ENCODE measurements around the gene RHOBTB3.
"Not testable (repeated sequence)": the region's sequence is repeated elsewhere in the genome, so short reads cannot be mapped to it uniquely, and the experiment has no call there.

Gene RHOBTB3

DNA sequence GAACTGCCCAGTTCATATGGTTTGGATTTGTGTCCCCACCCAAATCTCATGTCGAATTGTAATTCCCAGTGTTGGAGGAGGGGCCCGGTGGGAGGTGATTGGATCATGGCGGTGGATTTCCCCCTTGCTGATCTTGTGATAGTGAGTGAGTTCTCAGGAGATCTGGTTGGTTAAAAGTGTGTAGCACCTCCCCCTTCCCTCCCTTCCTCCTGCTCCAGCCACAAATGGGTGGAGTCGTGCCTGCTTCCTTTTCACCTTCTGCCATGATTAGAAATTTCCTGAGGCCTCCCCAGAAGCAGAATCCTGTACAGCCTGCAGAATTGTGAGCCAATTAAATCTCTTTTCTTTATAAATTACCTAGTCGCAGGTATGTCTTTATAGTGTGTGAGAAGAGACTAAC, 24.9 kb upstream of the RHOBTB3 start:
- not testable (repeated sequence) for H3K9me3 ChIP-seq (ENCODE audit: control insufficient read depth in 1 of 2, low read length in 2 of 2); H3K27me3 ChIP-seq (ENCODE audit: low read depth, low read length); H3K4me1 ChIP-seq (ENCODE audit: control insufficient read depth in 1 of 2, insufficient read depth in 2 of 2, low read length in 2 of 2); H3K27ac ChIP-seq (ENCODE audit: low read length); H3K4me3 ChIP-seq (ENCODE audit: low read depth in 1 of 2, low read length in 2 of 2); H3K36me3 ChIP-seq (ENCODE audit: control insufficient read depth in 1 of 2, insufficient read depth in 2 of 2, low read length in 2 of 2)

- no peaks in the 10 kb centered on the region for H3K27me3 ChIP-seq (ENCODE audit: low read depth, low read length)
- H3K27ac ChIP-seq (ENCODE audit: low read length), result no peak overlapping the region
- H3K4me1 ChIP-seq (ENCODE audit: control insufficient read depth in 1 of 2, insufficient read depth in 2 of 2, low read length in 2 of 2), result no peaks in the 10 kb centered on the region
- H3K9me3 ChIP-seq (ENCODE audit: control insufficient read depth in 1 of 2, low read length in 2 of 2), result no peaks in the 10 kb centered on the region
- no peak overlapping the region for H3K4me3 ChIP-seq (ENCODE audit: low read depth in 1 of 2, low read length in 2 of 2)
- no peaks in the 10 kb centered on the region for H3K36me3 ChIP-seq (ENCODE audit: control insufficient read depth in 1 of 2, insufficient read depth in 2 of 2, low read length in 2 of 2)
Observed at GRCh38 chr5:95707055-95707454, 24.1 kb upstream of the RHOBTB3 start.

- not testable (repeated sequence) for H3K27me3 ChIP-seq (ENCODE audit: low read depth, low read length); H3K4me3 ChIP-seq (ENCODE audit: low read depth in 1 of 2, low read length in 2 of 2); H3K4me1 ChIP-seq (ENCODE audit: control insufficient read depth in 1 of 2, insufficient read depth in 2 of 2, low read length in 2 of 2); H3K36me3 ChIP-seq (ENCODE audit: control insufficient read depth in 1 of 2, insufficient read depth in 2 of 2, low read length in 2 of 2); H3K9me3 ChIP-seq (ENCODE audit: control insufficient read depth in 1 of 2, low read length in 2 of 2); H3K27ac ChIP-seq (ENCODE audit: low read length)
Observed at GRCh38 chr5:95707534-95708188, 23.5 kb upstream of the RHOBTB3 start.

DNA sequence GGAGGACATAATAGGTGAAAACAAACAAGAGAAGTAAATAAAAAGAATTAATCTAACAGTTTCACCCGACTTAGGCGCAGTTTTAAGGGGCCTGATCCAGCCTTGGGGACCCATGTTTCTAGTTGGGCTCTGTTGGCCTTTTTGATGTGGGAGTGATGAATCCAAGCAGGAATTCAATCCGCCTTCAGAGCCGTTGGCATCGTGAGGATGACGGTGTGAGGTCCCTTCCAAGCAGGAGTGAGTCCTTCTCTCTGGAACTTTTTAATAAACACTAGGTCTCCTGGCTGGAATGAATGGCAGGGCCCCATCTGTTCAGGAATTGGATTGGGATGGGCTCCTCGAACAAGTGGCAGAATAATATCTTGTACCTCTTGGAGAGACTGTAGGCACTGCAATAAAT, 22.3 kb upstream of the RHOBTB3 start:
- Histone ChIP-seq H3K9me3 (ENCODE audit: control insufficient read depth in 1 of 2, low read length in 2 of 2) (no peaks in the 10 kb centered on the region), H3K36me3 (ENCODE audit: control insufficient read depth in 1 of 2, insufficient read depth in 2 of 2, low read length in 2 of 2) (no peaks in the 10 kb centered on the region), H3K27me3 (ENCODE audit: low read depth, low read length) (no peaks in the 10 kb centered on the region), H3K27ac (ENCODE audit: low read length) (no peak overlapping the region), H3K4me3 (ENCODE audit: low read depth in 1 of 2, low read length in 2 of 2) (no peak overlapping the region), H3K4me1 (ENCODE audit: control insufficient read depth in 1 of 2, insufficient read depth in 2 of 2, low read length in 2 of 2) (no peaks in the 10 kb centered on the region)

DNA sequence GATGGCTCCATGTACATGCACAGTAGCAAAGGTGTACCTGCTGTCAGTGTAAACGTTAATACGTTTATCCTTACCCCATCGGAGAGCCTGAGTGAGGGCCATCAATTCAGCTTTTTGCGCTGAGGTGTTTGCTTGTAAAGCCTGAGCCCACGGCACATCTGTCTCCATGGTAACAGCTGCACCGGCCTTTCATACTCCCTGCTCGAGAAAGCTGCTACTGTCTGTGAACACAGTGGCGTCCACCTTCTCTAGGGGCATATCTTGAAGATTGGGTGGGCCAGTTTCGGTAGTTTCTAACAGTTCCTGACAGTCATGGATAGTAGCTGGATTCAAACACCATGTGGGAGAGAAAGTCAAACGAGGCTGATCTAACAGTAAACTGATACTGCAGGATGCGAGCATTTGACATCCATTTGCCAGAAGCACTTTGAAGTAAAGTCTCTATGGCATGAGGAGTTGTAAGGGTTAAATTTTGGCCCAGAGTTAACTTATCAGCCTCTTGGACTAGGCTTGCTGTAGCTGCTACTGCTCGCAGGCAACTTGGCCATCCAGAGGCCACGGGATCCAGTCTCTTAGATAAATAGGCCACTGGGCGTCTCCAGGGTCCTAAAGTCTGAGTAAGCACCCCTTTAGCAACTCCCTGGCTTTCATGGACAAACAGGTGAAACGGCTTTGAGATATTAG, 21.0 kb upstream of the RHOBTB3 start:
- Histone ChIP-seq H3K9me3 (ENCODE audit: control insufficient read depth in 1 of 2, low read length in 2 of 2) (no peaks in the 10 kb centered on the region), H3K4me1 (ENCODE audit: control insufficient read depth in 1 of 2, insufficient read depth in 2 of 2, low read length in 2 of 2) (no peaks in the 10 kb centered on the region), H3K4me3 (ENCODE audit: low read depth in 1 of 2, low read length in 2 of 2) (no peak overlapping the region), H3K27me3 (ENCODE audit: low read depth, low read length) (no peaks in the 10 kb centered on the region), H3K27ac (ENCODE audit: low read length) (no peak overlapping the region), H3K36me3 (ENCODE audit: control insufficient read depth in 1 of 2, insufficient read depth in 2 of 2, low read length in 2 of 2) (no peaks in the 10 kb centered on the region)

GRCh38 chr5:95710651-95711500, 20.3 kb upstream of the RHOBTB3 start:
- H3K9me3 ChIP-seq (ENCODE audit: control insufficient read depth in 1 of 2, low read length in 2 of 2); H3K27ac ChIP-seq (ENCODE audit: low read length): not testable (repeated sequence)

GRCh38 chr5:95711501-95712346, 19.4 kb upstream of the RHOBTB3 start:
- Histone ChIP-seq H3K9me3 (ENCODE audit: control insufficient read depth in 1 of 2, low read length in 2 of 2) (no peaks in the 10 kb centered on the region), H3K4me1 (ENCODE audit: control insufficient read depth in 1 of 2, insufficient read depth in 2 of 2, low read length in 2 of 2) (no peaks in the 10 kb centered on the region), H3K4me3 (ENCODE audit: low read depth in 1 of 2, low read length in 2 of 2) (no peak overlapping the region), H3K27ac (ENCODE audit: low read length) (no peak overlapping the region), H3K36me3 (ENCODE audit: control insufficient read depth in 1 of 2, insufficient read depth in 2 of 2, low read length in 2 of 2) (no peaks in the 10 kb centered on the region), H3K27me3 (ENCODE audit: low read depth, low read length) (no peaks in the 10 kb centered on the region)

More at GRCh38 chr5:95710651-95711500, 20.3 kb upstream of the RHOBTB3 start:
- H3K4me3 ChIP-seq (ENCODE audit: low read depth in 1 of 2, low read length in 2 of 2); H3K4me1 ChIP-seq (ENCODE audit: control insufficient read depth in 1 of 2, insufficient read depth in 2 of 2, low read length in 2 of 2); H3K27me3 ChIP-seq (ENCODE audit: low read depth, low read length); H3K36me3 ChIP-seq (ENCODE audit: control insufficient read depth in 1 of 2, insufficient read depth in 2 of 2, low read length in 2 of 2): not testable (repeated sequence)

- Histone ChIP-seq H3K36me3 (ENCODE audit: control insufficient read depth in 1 of 2, insufficient read depth in 2 of 2, low read length in 2 of 2) (no peaks in the 10 kb centered on the region), H3K27me3 (ENCODE audit: low read depth, low read length) (no peaks in the 10 kb centered on the region), H3K9me3 (ENCODE audit: control insufficient read depth in 1 of 2, low read length in 2 of 2) (no peaks in the 10 kb centered on the region), H3K4me3 (ENCODE audit: low read depth in 1 of 2, low read length in 2 of 2) (no peak overlapping the region), H3K4me1 (ENCODE audit: control insufficient read depth in 1 of 2, insufficient read depth in 2 of 2, low read length in 2 of 2) (no peaks in the 10 kb centered on the region), H3K27ac (ENCODE audit: low read length) (no peak overlapping the region)
Observed at GRCh38 chr5:95712347-95712958, 18.7 kb upstream of the RHOBTB3 start.

- not testable (repeated sequence) for H3K27me3 ChIP-seq (ENCODE audit: low read depth, low read length); H3K9me3 ChIP-seq (ENCODE audit: control insufficient read depth in 1 of 2, low read length in 2 of 2); H3K4me1 ChIP-seq (ENCODE audit: control insufficient read depth in 1 of 2, insufficient read depth in 2 of 2, low read length in 2 of 2); H3K27ac ChIP-seq (ENCODE audit: low read length); H3K4me3 ChIP-seq (ENCODE audit: low read depth in 1 of 2, low read length in 2 of 2); H3K36me3 ChIP-seq (ENCODE audit: control insufficient read depth in 1 of 2, insufficient read depth in 2 of 2, low read length in 2 of 2)
Observed at GRCh38 chr5:95713246-95713645, 17.9 kb upstream of the RHOBTB3 start.

DNA sequence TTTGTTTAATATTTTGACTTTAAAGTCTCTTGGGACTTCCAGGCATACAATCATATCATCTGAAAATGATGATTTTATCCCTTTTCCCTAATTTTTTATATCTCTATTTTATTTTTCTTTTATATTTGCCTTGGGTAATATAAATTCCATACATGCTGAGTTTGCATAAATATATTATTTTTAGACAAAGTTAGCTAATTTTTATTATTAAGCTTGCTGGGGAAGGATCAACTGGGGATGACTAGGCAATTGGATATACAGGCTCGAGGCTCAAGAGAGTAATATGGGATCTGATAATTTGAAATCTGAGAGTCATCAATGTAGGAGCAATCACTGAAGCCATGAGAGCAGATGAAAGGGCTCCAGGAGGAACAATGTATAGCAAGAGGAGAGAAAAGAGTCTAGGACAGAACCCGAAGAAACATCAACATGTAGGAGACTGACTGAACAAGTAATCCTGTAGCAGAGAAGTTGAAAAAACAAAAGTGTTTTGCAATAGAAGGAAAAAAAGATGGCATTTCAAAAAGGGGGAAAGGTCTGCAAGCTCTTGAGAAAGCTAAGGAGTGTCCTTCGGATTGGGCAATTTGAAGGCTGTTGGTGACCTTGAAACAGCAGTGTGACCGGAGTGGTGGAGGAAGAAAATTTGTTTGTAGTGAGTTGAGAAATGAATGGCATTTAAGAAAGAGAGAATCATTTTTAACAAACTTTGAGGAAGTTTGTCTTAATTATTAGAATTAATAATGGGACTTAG, 17.0 kb upstream of the RHOBTB3 start:
- Histone ChIP-seq H3K4me1 (ENCODE audit: control insufficient read depth in 1 of 2, insufficient read depth in 2 of 2, low read length in 2 of 2) (no peaks in the 10 kb centered on the region), H3K4me3 (ENCODE audit: low read depth in 1 of 2, low read length in 2 of 2) (no peak overlapping the region), H3K36me3 (ENCODE audit: control insufficient read depth in 1 of 2, insufficient read depth in 2 of 2, low read length in 2 of 2) (no peaks in the 10 kb centered on the region), H3K27me3 (ENCODE audit: low read depth, low read length) (no peaks in the 10 kb centered on the region), H3K9me3 (ENCODE audit: control insufficient read depth in 1 of 2, low read length in 2 of 2) (no peaks in the 10 kb centered on the region), H3K27ac (ENCODE audit: low read length) (no peak overlapping the region)
